Neural progenitor cell (in vitro differentiated cells): ENCODE measurements around the gene ATP6V0E2.

ENCODE experiments used
- EZH2 ChIP-seq: fragments of 200-600 bp; sonication (generic); IDR thresholded peaks from 2 replicates; pipeline ENCODE4 v1.6.1; 2017; ENCODE audit warnings: antibody characterized with exemption, mild to moderate bottlenecking, moderate library complexity
- EZH2phosphoT487 ChIP-seq: fragments of 200-600 bp; sonication (generic); IDR thresholded peaks from 2 replicates; pipeline ENCODE4 v1.6.1; 2017; ENCODE audit warnings: antibody characterized with exemption
- TF ChIP-seq, protein P1 (sequence below): fragments of 200-600 bp; sonication (generic); IDR thresholded peaks from 2 replicates; pipeline ENCODE4 v1.5.1; 2017; ENCODE audit warnings: antibody characterized with exemption, mild to moderate bottlenecking

DNA sequence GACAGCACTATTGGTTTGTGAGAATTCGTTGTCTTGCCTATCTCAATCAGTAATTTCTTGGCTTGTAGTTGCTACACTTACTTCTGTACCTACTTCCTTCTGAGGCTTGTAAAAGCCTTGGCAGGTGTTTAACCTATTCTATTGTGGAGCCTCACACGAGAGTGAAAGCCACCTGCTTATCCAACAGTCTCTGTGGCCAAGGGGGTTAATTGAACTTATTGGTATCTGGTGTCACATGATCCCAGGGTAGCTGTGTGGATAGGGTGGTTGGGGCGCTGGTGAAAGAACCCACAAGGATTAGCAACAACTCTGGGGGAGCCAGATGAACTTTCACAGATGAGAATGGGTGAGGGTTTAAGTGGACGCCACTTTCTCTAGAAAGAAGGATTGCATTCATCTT is 13.9 kb upstream of the ATP6V0E2 start:
- TF ChIP-seq EZH2 (no peak), EZH2phosphoT487 (no peak)
- TF ChIP-seq, protein P1, sequence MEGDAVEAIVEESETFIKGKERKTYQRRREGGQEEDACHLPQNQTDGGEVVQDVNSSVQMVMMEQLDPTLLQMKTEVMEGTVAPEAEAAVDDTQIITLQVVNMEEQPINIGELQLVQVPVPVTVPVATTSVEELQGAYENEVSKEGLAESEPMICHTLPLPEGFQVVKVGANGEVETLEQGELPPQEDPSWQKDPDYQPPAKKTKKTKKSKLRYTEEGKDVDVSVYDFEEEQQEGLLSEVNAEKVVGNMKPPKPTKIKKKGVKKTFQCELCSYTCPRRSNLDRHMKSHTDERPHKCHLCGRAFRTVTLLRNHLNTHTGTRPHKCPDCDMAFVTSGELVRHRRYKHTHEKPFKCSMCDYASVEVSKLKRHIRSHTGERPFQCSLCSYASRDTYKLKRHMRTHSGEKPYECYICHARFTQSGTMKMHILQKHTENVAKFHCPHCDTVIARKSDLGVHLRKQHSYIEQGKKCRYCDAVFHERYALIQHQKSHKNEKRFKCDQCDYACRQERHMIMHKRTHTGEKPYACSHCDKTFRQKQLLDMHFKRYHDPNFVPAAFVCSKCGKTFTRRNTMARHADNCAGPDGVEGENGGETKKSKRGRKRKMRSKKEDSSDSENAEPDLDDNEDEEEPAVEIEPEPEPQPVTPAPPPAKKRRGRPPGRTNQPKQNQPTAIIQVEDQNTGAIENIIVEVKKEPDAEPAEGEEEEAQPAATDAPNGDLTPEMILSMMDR: no peak
